NB4 (cell line): ENCODE data around the gene DCLK3.

ENCODE experiments used
- POLR2A ChIP-seq: IDR thresholded peaks from 2 replicates; pipeline ENCODE4 v1.6.1; 2011; ENCODE audit warnings: mild to moderate bottlenecking; ENCODE audit not compliant: insufficient read length; ENCODE audit errors: extremely low read depth
- TF ChIP-seq, protein P1 (sequence below): IDR thresholded peaks from one replicate; pipeline ENCODE4 v1.5.1; 2012; ENCODE audit warnings: low read depth, low read length

- TF ChIP-seq, protein P1, sequence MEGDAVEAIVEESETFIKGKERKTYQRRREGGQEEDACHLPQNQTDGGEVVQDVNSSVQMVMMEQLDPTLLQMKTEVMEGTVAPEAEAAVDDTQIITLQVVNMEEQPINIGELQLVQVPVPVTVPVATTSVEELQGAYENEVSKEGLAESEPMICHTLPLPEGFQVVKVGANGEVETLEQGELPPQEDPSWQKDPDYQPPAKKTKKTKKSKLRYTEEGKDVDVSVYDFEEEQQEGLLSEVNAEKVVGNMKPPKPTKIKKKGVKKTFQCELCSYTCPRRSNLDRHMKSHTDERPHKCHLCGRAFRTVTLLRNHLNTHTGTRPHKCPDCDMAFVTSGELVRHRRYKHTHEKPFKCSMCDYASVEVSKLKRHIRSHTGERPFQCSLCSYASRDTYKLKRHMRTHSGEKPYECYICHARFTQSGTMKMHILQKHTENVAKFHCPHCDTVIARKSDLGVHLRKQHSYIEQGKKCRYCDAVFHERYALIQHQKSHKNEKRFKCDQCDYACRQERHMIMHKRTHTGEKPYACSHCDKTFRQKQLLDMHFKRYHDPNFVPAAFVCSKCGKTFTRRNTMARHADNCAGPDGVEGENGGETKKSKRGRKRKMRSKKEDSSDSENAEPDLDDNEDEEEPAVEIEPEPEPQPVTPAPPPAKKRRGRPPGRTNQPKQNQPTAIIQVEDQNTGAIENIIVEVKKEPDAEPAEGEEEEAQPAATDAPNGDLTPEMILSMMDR, result no peak
- TF ChIP-seq POLR2A, result no peak
Observed at GRCh38 chr3:36774052-36774451, 9.7 kb upstream of the DCLK3 start.
